NK-92 treated with Interleukin-12 subunit alpha and Interleukin-12 subunit beta, amount 100 ng/mL, for 24 hours (cell line): ENCODE measurements around the gene MAGEB3.

Experiments
- DNase-seq: peaks from one replicate; lab custom pipeline; 2025; lab: John Stamatoyannopoulos, UW

The MAGEB3 gene

GRCh38 chrX:30278365-30278764 lies 47.9 kb downstream of the MAGEB3 start:
- DNase-seq = no peak

GRCh38 chrX:30280428-30280827 lies 50.0 kb downstream of the MAGEB3 start:
- no peak for DNase-seq

GRCh38 chrX:30282527-30282926 lies 52.1 kb downstream of the MAGEB3 start:
- DNase-seq = no peak

GRCh38 chrX:30283456-30284200 lies 53.2 kb downstream of the MAGEB3 start:
- DNase-seq = no peak
